Duodenal mucosa (tissue), 2 donors: Measurements from ENCODE around the gene CAPN1.
A peak's percentile ranks its signal among the peaks of the same experiment; 100 is the strongest.

Experiments
- H3K27ac ChIP-seq: one replicate; pipeline ENCODE4 v1.7.0; 2013; ENCODE audit warnings: low read depth, low read length
- H3K27me3 ChIP-seq, 2 donors: one replicate each; pipeline ENCODE4 v1.7.0; 2013; ENCODE audit warnings: low read length in 2 of 2, control low read depth in 1 of 2; ENCODE audit not compliant: insufficient read depth in 2 of 2, control insufficient read depth in 1 of 2
- H3K36me3 ChIP-seq, 2 donors: one replicate each; pipeline ENCODE4 v1.7.0; 2013; ENCODE audit warnings: low read length in 2 of 2, control low read depth in 1 of 2; ENCODE audit not compliant: insufficient read depth in 2 of 2, control insufficient read depth in 1 of 2
- H3K4me1 ChIP-seq, 2 donors: one replicate each; pipeline ENCODE4 v1.7.0; 2013; ENCODE audit warnings: low read length in 2 of 2, control low read depth in 1 of 2; ENCODE audit not compliant: insufficient read depth in 2 of 2, control insufficient read depth in 1 of 2
- H3K4me3 ChIP-seq, 2 donors: one replicate each; pipeline ENCODE4 v1.7.0; 2013; ENCODE audit warnings: low read length in 2 of 2, low read depth in 1 of 2
- H3K9ac ChIP-seq, 2 donors: one replicate each; pipeline ENCODE4 v1.7.0; 2013; ENCODE audit warnings: low read length in 2 of 2, low read depth in 1 of 2
- H3K9me3 ChIP-seq, 2 donors: one replicate each; pipeline ENCODE4 v1.7.0; 2013; ENCODE audit warnings: low read length in 2 of 2, control low read depth in 1 of 2; ENCODE audit not compliant: control insufficient read depth in 1 of 2

The CAPN1 gene

GRCh38 chr11:65215441-65216076 is 33.8 kb downstream of the CAPN1 start:
- Histone ChIP-seq H3K27me3 (no peaks in the 10 kb centered on the region), H3K9me3 (no peaks in the 10 kb centered on the region), H3K27ac (no peak overlapping the region)

DNA sequence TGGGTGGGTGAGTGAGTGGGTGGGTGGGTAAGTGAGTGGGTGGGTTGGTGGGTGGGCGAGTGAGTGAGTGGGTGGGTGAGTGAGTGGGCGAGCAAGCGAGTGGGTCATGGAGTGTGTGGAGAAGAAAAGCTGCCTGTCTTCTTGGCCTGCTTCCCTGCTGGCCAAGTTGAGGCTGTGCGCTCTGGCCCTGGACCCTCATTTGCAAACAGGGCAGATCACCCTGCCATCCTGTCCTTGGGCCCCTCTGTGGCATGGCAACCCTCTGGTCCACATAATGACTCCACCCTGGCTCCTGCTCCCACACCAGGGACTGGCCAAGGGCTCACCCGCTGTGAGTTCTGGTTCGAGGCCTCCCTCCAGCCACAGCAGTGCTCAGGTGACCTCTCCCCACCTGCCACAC is 35.1 kb downstream of the CAPN1 start:
- Histone ChIP-seq H3K27ac (no peak overlapping the region), H3K27me3 (no peaks in the 10 kb centered on the region), H3K4me3 (no peak overlapping the region), H3K9me3 (no peaks in the 10 kb centered on the region), H3K4me1 (peaks cover 4 to 6% of the 10 kb centered on the region in 2 donors), H3K9ac (no peak overlapping the region), H3K36me3 (peaks cover 3 to 4% of the 10 kb centered on the region in 2 donors)

More at GRCh38 chr11:65215441-65216076, 33.8 kb downstream of the CAPN1 start:
- Histone ChIP-seq H3K4me1 (peaks cover 4 to 6% of the 10 kb centered on the region in 2 donors), H3K9ac (no peak overlapping the region), H3K4me3 (no peak overlapping the region), H3K36me3 (peaks cover 10 to 11% of the 10 kb centered on the region in 2 donors)

DNA sequence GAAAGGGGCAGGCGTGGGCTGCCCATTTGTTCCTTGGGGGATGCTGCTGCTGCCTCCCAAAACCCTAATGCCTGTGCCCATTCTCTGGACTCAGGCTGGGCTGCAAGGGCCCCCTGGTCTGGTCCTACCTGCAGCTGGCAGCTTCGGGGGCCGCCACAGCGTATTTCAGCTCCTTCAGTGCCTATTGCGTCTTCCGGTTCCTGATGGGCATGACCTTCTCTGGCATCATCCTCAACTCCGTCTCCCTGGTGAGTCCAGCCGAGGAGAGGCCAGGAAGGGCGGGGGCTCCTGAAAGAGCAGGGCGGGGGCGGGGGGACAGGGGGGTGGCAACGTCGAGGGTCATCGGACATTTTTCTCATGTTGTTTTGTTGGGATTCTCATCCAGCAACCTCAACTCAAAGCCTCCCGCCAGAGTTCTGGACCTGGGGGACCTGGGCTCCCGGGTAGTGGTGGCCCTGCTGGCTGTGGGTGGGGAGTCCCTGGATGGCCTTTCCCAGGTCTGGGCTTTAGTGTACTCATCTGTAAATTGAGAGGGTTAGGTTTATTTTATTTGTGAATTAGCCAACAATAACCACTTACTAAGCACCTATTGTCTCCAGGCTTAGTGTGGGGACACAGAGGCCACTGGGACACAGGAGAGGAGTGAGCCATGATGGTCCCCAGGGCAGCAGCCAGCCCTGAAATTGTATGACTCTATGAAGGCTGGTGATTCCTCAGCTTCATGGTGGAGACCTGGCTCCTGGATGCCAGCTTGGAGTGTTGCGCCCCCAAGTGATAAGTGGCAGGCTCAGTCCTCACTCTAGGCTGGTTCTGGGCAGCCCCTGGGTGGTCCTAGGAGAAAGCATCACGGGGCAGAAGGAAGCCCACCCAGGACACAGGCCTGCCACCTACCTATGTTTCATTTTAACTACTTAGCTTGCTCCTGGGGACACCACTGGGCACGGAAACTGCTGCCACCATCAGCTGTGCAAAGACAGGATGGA is 36.0 kb downstream of the CAPN1 start:
- H3K27ac ChIP-seq, result no peak overlapping the region
- no peaks in the 10 kb centered on the region for H3K36me3 ChIP-seq
- H3K27me3 ChIP-seq, result no peaks in the 10 kb centered on the region
- peaks cover 4 to 6% of the 10 kb centered on the region in 2 donors for H3K4me1 ChIP-seq
- H3K9ac ChIP-seq, result no peak overlapping the region
- no peaks in the 10 kb centered on the region for H3K9me3 ChIP-seq
- no peak overlapping the region for H3K4me3 ChIP-seq

- H3K9me3 ChIP-seq, result no peaks in the 10 kb centered on the region
- H3K9ac ChIP-seq, result no peak overlapping the region
- no peak overlapping the region for H3K4me3 ChIP-seq
- H3K36me3 ChIP-seq, result no peaks in the 10 kb centered on the region
- peaks cover under 1 to 3% of the 10 kb centered on the region in 2 donors for H3K4me1 ChIP-seq
- no peaks in the 10 kb centered on the region for H3K27me3 ChIP-seq
- no peak overlapping the region for H3K27ac ChIP-seq
Observed at GRCh38 chr11:65218446-65218845, 36.7 kb downstream of the CAPN1 start.

GRCh38 chr11:65219930-65220213 is 38.1 kb downstream of the CAPN1 start:
- H3K27me3 ChIP-seq, result no peaks in the 10 kb centered on the region
- H3K27ac ChIP-seq, result no peak overlapping the region

DNA sequence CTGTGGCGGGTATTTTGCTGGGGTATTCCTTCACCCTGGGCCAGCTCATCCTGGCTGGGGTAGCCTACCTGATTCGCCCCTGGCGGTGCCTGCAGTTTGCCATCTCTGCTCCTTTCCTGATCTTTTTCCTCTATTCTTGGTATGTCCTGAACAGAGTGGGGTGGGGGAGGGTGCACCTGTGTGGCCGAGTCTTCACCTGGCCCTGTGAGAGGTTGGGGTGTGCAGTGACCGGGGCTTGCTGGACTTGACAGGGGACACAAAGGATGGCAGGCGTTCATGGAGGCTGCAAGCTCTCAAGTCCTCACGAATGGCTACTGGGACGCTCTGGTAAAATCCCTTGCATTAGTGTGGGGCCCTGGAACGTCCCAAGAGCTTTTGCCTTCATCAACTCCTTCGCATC is 39.3 kb downstream of the CAPN1 start:
- Histone ChIP-seq H3K36me3 (no peaks in the 10 kb centered on the region), H3K9me3 (no peaks in the 10 kb centered on the region), H3K4me3 (no peak overlapping the region), H3K9ac (no peak overlapping the region), H3K27ac (no peak overlapping the region), H3K27me3 (no peaks in the 10 kb centered on the region), H3K4me1 (peaks cover 3 to 8% of the 10 kb centered on the region in 2 donors)

More at GRCh38 chr11:65219930-65220213, 38.1 kb downstream of the CAPN1 start:
- Histone ChIP-seq H3K4me1 (no peaks in the 10 kb centered on the region), H3K9ac (no peak overlapping the region), H3K4me3 (no peak overlapping the region), H3K36me3 (no peaks in the 10 kb centered on the region), H3K9me3 (no peaks in the 10 kb centered on the region)

GRCh38 chr11:65223011-65223410 is 41.3 kb downstream of the CAPN1 start:
- Histone ChIP-seq H3K36me3 (no peaks in the 10 kb centered on the region), H3K9me3 (no peaks in the 10 kb centered on the region), H3K4me3 (no peak overlapping the region), H3K27me3 (no peaks in the 10 kb centered on the region), H3K9ac (no peak overlapping the region), H3K4me1 (peaks cover 5 to 9% of the 10 kb centered on the region in 2 donors), H3K27ac (no peak overlapping the region)

DNA sequence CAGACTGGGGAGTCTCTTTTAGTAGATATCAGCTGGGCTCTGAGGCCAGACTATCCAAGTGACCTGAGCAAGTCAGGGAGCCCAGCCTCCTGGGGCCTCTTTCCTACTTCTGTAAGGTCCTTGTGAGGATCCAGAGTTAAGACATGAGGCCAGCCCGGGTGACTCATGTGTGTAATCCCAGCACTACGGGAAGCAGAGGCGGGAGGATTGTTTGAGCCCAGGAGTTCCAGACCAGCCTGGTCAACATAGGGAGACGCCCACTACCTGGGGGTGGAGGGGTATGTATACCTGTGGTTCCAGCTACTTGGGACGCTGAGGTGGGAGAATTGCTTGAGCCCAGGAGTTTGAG is 43.2 kb downstream of the CAPN1 start:
- Histone ChIP-seq H3K4me1 (peaks cover 5 to 9% of the 10 kb centered on the region in 2 donors), H3K4me3 (no peak overlapping the region), H3K36me3 (peaks cover 0 to 3% of the 10 kb centered on the region in 2 donors), H3K9me3 (no peaks in the 10 kb centered on the region), H3K27me3 (no peaks in the 10 kb centered on the region), H3K27ac (no peak overlapping the region), H3K9ac (peak overlapping the region in 1 of 2 donors; percentile 38)

DNA sequence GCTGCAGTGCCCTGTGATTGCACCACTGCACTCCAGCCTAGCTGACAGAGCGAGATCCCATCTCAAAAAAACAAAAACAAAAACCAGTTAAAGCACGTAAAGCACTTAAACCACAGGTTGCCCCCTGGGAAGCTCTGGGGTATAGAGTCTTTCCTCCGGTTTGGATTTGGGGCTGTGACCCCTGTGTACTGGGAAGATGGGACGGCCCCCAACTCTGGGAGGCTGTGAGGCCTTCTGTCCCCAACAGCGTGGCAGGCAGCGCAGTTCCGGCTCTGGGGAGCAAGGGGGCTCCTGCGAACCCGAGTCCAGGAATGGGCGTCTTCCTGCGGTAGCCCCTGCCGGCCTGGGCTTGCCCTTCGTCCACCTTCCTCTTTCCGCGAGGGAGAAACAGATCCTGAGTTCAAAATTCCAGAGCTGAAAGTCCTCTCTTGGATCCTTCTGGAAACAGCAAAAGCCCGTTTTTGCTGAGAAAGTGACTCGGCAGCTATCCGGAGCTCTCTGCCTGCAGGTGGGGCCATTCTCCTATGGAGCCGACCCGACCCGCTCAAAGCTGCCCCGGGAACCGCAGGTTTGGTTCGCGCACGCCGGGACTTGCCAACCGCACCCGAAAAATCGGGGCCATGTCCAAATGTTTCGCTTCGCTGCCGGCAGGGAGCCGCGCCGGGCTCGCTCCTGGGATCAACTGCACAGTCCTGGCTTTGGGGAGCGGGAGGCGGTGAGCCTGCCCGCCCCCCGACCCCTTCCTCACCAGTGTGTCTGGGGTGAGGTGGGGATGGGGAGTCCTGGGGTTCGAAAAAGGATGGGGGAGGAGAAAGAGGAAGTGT is 43.8 kb downstream of the CAPN1 start:
- H3K9ac ChIP-seq, result peak overlapping the region; percentile 38 to 42
- H3K27ac ChIP-seq, result no peak overlapping the region
- H3K36me3 ChIP-seq, result peaks cover 0 to 3% of the 10 kb centered on the region in 2 donors
- no peaks in the 10 kb centered on the region for H3K9me3 ChIP-seq
- peak overlapping the region; percentile 61 to 70 for H3K4me3 ChIP-seq
- H3K27me3 ChIP-seq, result no peaks in the 10 kb centered on the region
- peaks cover 5 to 9% of the 10 kb centered on the region in 2 donors for H3K4me1 ChIP-seq

DNA sequence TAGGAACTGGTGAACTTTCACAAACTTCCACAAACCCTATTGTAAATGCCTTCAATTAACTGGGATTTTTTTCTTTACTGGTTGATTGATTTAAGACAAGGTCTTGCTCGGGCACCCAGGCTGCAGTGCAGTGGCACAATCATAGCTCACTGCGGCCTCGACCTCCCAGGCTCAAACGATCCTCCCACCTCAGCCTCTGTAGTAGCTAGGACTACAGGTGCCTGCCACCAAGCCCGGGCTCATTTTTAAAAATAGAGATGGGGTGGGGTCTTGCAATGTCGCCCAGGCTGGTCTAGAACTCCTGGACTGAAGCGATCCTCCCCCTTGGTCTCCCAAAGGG is 44.3 kb downstream of the CAPN1 start:
- peak overlapping the region; percentile 38 to 42 for H3K9ac ChIP-seq
- peaks cover 5 to 9% of the 10 kb centered on the region in 2 donors for H3K4me1 ChIP-seq
- H3K27me3 ChIP-seq, result no peaks in the 10 kb centered on the region
- no peak overlapping the region for H3K27ac ChIP-seq
- H3K4me3 ChIP-seq, result peak overlapping the region; percentile 61 to 70
- H3K36me3 ChIP-seq, result peaks cover 0 to 3% of the 10 kb centered on the region in 2 donors
- H3K9me3 ChIP-seq, result no peaks in the 10 kb centered on the region
